ENCODE measurements around the gene RMC1.

- TF ChIP-seq EZH2 (IDR thresholded peaks at IDR 0.05; ENCODE audit: borderline replicate concordance, low read length) = no peak
- TF ChIP-seq CTCF (conservative IDR thresholded peaks at IDR 0.05 in 1 of 2, IDR thresholded peaks at IDR 0.05 in 1 of 2; ENCODE audit: extremely low read depth in 1 of 2, insufficient read depth in 1 of 2, low read depth in 1 of 2, low read length in 2 of 2) = no peak
Observed at GRCh38 chr18:23531912-23532311, 28.6 kb downstream of the RMC1 start.
